ENCODE results near the gene LRG1. TPM values are rescaled to one million over a fixed set of nuclear protein-coding genes. Genes with fewer than 3 reads are reported as not detected.
"Not testable (repeated sequence)": the region's sequence is repeated elsewhere in the genome, so short reads cannot be mapped to it uniquely, and the experiment has no call there.

Gene LRG1
- total RNA-seq, 1 donor from 2014 or later = 2.9 TPM

- peak; percentile 85 for DNase-seq (ENCODE audit: low read depth)
These were observed 35.6 kb upstream of the LRG1 start for GRCh38 chr19:4575267-4576015.

- DNase-seq (ENCODE audit: low read depth) = no peak
These were observed 33.8 kb upstream of the LRG1 start for GRCh38 chr19:4573682-4574081.

GRCh38 chr19:4571305-4571917 lies 31.6 kb upstream of the LRG1 start:
- no peak for DNase-seq (ENCODE audit: low read depth)

- DNase-seq (ENCODE audit: low read depth) = no peak
These were observed 31.1 kb upstream of the LRG1 start for GRCh38 chr19:4570916-4571304.

GRCh38 chr19:4570402-4570801 lies 30.6 kb upstream of the LRG1 start:
- DNase-seq (ENCODE audit: low read depth) = no peak

GRCh38 chr19:4568886-4569285 lies 29.1 kb upstream of the LRG1 start:
- DNase-seq (ENCODE audit: low read depth) = no peak

GRCh38 chr19:4567584-4568071 lies 27.8 kb upstream of the LRG1 start:
- DNase-seq (ENCODE audit: low read depth) = no peak

GRCh38 chr19:4566402-4567051 lies 26.7 kb upstream of the LRG1 start:
- DNase-seq (ENCODE audit: low read depth) = no peak

GRCh38 chr19:4563562-4563961 lies 23.7 kb upstream of the LRG1 start:
- not testable (repeated sequence) for DNase-seq (ENCODE audit: low read depth)

GRCh38 chr19:4562085-4562484 lies 22.2 kb upstream of the LRG1 start:
- not testable (repeated sequence) for DNase-seq (ENCODE audit: low read depth)

GRCh38 chr19:4559569-4559968 lies 19.7 kb upstream of the LRG1 start, which contains the start of gene SEMA6B:
TSS of gene SEMA6B (minus strand) at chr19:4559684. CDS start at chr19:4558457, 1,227 bp downstream.
- DNase-seq (ENCODE audit: low read depth) = no peak

GRCh38 chr19:4557971-4558941 lies 18.4 kb upstream of the LRG1 start:
- DNase-seq (ENCODE audit: low read depth) = no peak

- no peak for DNase-seq (ENCODE audit: low read depth)
These were observed 17.5 kb upstream of the LRG1 start for GRCh38 chr19:4557144-4557970.

- no peak for DNase-seq (ENCODE audit: low read depth)
These were observed 16.8 kb upstream of the LRG1 start for GRCh38 chr19:4556597-4557127.

- no peak for DNase-seq (ENCODE audit: low read depth)
These were observed 16.1 kb upstream of the LRG1 start for GRCh38 chr19:4555657-4556561.

GRCh38 chr19:4554717-4555116 lies 14.9 kb upstream of the LRG1 start:
- no peak for DNase-seq (ENCODE audit: low read depth)

- no peak for DNase-seq (ENCODE audit: low read depth)
These were observed 13.9 kb upstream of the LRG1 start for GRCh38 chr19:4553775-4554174.

GRCh38 chr19:4553092-4553695 lies 13.4 kb upstream of the LRG1 start:
- no peak for DNase-seq (ENCODE audit: low read depth)

- no peak for DNase-seq (ENCODE audit: low read depth)
These were observed 12.6 kb upstream of the LRG1 start for GRCh38 chr19:4552525-4552819.
